ENCODE data around the gene CEBPG.

DNA sequence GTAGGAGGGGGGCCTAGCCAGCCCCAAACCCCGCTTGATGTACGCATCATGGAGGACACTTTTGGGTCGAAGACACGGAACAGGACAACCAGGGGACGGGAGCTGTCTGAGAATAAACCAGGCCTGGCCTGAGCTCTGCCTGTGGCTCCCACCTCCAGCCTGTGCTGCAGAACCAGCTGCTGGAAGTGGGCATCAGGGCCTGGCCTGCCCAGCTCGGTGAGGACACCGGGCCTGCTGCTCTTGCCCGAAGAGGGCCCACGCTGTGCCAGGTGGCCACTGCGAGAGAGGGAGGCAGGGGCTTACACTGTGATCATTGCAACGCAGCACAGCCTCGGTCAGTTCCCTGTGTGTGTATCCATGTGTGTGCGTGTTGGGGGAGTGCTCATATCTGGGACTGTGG is 34.6 kb downstream of the CEBPG start:
- TF ChIP-seq, protein P1, sequence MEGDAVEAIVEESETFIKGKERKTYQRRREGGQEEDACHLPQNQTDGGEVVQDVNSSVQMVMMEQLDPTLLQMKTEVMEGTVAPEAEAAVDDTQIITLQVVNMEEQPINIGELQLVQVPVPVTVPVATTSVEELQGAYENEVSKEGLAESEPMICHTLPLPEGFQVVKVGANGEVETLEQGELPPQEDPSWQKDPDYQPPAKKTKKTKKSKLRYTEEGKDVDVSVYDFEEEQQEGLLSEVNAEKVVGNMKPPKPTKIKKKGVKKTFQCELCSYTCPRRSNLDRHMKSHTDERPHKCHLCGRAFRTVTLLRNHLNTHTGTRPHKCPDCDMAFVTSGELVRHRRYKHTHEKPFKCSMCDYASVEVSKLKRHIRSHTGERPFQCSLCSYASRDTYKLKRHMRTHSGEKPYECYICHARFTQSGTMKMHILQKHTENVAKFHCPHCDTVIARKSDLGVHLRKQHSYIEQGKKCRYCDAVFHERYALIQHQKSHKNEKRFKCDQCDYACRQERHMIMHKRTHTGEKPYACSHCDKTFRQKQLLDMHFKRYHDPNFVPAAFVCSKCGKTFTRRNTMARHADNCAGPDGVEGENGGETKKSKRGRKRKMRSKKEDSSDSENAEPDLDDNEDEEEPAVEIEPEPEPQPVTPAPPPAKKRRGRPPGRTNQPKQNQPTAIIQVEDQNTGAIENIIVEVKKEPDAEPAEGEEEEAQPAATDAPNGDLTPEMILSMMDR (conservative IDR thresholded peaks at IDR 0.05; ENCODE audit: low read length): no peak
- no peak for TF ChIP-seq EZH2phosphoT487 (IDR thresholded peaks at IDR 0.05; ENCODE audit: borderline replicate concordance)

Data from Loucy (cell line).